GM21381 (cell line): ENCODE data around the gene CCDC3.
"Not testable (repeated sequence)": the region's sequence is repeated elsewhere in the genome, so short reads cannot be mapped to it uniquely, and the experiment has no call there.

ENCODE experiments used
- ATAC-seq: cut with Tn5 transposase; IDR thresholded peaks from one replicate; pipeline ENCODE4 v1.9.1; 2021; ENCODE audit warnings: mild to moderate bottlenecking, moderate library complexity; ENCODE audit not compliant: unreplicated experiment

CCDC3 gene

DNA sequence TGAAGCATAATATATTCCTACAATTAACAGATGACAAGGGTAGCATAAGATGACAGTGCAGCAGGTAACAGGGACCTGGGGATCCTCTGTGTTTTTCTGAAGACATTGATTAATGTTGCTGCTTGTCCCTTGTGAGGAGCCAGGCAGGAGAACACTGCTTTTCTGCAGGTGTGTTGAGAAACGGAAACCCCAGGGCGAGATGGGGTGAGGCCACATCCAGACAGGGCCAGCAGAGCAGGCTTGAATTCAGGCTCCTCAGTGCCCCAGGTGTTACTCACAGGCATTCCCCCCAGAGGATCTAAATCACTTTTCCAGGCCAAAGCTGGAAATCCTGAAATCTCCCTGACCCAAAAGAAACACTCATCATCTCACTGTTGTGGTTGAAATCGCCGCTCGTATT lies 105.3 kb downstream of the CCDC3 start:
- no peak for ATAC-seq

- no peak for ATAC-seq
Observed at GRCh38 chr10:12892924-12893323, 108.6 kb downstream of the CCDC3 start.

DNA sequence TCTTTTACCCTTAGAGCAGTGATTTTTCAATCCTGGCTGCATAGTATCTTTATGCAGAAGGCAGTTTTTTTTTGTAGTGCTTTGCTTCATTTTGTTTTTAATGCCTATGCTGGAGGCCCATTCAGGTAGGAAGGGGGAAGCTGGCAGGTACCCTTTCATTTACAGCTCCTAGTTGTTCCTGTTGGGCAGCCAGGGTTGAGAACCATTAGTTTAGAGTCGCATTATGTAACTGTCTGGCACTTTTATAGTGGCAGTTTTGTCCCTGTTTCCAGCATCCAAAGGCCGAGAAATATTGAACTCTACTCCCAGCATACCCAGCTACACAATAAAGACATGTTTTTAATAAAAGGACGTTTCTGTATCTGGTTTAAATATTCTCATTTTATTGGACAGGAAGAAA lies 110.6 kb downstream of the CCDC3 start:
- no peak for ATAC-seq

DNA sequence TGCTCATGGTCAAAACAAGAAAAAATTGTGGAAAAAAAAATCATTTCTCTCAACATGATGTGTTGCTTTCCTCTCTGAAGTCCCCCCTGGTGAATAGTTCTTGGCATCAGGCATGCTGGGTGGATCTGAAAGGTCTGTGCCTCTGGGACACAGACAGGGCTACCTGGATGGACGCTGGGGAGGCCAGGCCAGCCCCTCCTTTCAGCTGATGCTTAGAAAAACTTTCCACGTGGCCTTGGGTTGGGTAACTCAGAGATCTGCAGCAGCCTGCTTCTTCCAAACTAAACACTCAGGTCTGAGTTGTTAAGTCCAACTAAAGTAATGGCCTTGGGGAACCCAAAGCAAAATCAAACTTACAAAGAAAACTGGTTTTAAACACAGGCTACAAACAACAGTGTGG lies 113.0 kb downstream of the CCDC3 start:
- no peak for ATAC-seq

- ATAC-seq = no peak
Observed at GRCh38 chr10:12887780-12888179, 113.7 kb downstream of the CCDC3 start.

DNA sequence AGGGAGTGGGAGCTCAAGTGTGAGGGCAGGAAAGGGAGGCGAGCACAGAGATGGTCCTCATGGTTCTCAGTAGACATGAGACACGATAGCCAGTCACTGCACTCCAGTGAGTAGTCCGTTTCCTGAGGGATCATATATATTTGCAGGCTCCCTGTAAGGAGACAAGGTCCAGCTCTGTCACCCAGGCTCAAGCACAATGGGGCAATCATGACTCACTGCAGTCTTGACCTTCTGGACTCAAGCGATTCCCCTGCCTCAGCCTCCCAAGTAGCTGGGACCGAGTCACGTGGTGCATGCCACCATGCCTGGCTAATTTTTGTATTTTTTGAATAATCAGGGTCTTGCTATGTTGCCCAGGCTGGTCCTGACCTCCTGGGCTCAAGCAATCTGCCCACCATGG lies 116.7 kb downstream of the CCDC3 start:
- ATAC-seq = no peak

GRCh38 chr10:12880423-12880822 lies 121.1 kb downstream of the CCDC3 start:
- ATAC-seq = no peak

GRCh38 chr10:12877150-12877549 lies 124.4 kb downstream of the CCDC3 start:
- ATAC-seq = no peak

GRCh38 chr10:12876266-12876665 lies 125.2 kb downstream of the CCDC3 start:
- no peak for ATAC-seq

GRCh38 chr10:12875100-12875499 lies 126.4 kb downstream of the CCDC3 start:
- no peak for ATAC-seq

GRCh38 chr10:12874501-12874900 lies 127.0 kb downstream of the CCDC3 start:
- ATAC-seq = no peak

DNA sequence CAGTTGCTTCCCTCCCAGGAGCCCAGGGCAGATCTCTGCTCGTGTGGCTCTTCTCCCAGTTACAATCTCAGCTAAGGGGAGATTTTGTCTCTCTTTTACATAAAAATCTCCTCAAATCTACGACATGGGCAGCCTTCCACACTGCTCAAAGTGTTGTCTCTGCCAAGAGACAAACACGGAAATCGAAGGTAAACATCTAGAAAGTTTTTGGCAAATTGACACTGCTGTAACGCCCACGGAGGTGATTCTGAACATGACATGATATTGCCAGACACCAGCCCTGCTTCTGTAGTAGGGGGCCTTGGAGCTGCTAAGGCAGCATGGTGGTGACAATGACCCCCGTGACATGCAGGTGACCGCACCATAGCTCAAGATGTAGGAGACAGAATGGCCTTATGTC lies 128.3 kb downstream of the CCDC3 start:
- ATAC-seq = no peak

DNA sequence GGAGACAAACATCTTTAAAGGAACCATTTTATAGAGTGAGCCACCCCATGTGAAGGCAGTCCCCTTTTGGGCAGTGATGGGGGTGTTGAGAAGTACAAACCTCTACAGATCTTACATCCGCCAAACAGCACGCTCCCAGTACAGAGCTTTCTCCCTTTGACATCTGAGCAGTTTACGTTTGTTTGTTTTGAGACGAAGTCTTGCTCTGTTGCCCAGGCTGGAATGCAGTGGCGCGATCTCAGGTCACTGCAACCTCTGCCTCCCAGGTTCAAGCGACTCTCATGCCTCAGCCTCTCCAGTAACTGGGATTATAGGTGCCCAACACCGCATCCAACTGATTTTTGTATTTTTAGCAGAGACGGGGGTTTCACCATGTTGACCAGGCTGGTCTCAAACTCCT lies 128.9 kb downstream of the CCDC3 start:
- ATAC-seq = no peak

DNA sequence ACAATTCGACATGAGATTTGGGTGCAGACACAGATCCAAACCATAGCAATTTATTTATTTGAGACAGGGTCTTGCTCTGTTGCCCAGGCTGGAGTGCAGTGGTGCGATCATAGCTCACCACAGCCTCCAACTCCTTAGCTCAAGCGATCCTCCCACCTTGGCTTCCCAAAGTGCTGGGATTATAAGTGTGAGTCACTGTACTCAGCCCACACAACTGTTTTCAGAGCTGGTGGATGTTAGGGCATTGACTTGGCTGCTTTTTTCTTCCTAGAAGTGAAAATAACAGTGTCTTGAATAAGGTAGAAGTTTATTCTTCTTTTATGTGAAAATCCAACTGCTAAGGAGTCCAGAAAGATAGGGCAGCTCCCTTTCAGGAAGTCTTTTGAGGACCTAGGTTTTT lies 132.1 kb downstream of the CCDC3 start:
- ATAC-seq = no peak

- no peak for ATAC-seq
Observed at GRCh38 chr10:12868229-12868628, 133.3 kb downstream of the CCDC3 start.

DNA sequence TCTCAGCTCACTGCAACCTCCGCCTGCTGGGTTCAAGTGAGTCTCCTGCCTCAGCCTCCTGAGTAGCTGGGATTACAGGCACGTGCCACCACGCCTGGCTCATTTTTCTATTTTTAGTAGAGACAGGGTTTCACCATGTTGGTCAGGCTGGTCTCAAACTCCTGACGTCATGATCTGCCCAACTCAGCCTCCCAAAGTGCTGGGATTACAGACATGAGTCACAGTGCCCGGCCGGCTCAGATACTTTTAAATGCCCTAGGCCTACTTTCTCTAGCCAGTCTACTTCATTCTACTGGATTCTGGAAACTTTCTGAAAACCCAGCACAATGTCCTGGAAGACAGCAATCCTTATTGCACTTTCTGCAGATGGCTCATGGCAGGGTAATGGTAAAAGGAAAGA lies 136.0 kb downstream of the CCDC3 start:
- not testable (repeated sequence) for ATAC-seq

GRCh38 chr10:12862459-12862858 lies 139.1 kb downstream of the CCDC3 start:
- no peak for ATAC-seq

- no peak for ATAC-seq
Observed at GRCh38 chr10:12854988-12855387, 146.5 kb downstream of the CCDC3 start.

GRCh38 chr10:12852687-12853086 lies 148.8 kb downstream of the CCDC3 start:
- no peak for ATAC-seq

- ATAC-seq = no peak
Observed at GRCh38 chr10:12849319-12850181, 152.0 kb downstream of the CCDC3 start.

- no peak for ATAC-seq
Observed at GRCh38 chr10:12848439-12849173, 152.9 kb downstream of the CCDC3 start.

- no peak for ATAC-seq
Observed at GRCh38 chr10:12847361-12847975, 154.0 kb downstream of the CCDC3 start.
